ENCODE results near the gene PCSK2.

Gene PCSK2

DNA sequence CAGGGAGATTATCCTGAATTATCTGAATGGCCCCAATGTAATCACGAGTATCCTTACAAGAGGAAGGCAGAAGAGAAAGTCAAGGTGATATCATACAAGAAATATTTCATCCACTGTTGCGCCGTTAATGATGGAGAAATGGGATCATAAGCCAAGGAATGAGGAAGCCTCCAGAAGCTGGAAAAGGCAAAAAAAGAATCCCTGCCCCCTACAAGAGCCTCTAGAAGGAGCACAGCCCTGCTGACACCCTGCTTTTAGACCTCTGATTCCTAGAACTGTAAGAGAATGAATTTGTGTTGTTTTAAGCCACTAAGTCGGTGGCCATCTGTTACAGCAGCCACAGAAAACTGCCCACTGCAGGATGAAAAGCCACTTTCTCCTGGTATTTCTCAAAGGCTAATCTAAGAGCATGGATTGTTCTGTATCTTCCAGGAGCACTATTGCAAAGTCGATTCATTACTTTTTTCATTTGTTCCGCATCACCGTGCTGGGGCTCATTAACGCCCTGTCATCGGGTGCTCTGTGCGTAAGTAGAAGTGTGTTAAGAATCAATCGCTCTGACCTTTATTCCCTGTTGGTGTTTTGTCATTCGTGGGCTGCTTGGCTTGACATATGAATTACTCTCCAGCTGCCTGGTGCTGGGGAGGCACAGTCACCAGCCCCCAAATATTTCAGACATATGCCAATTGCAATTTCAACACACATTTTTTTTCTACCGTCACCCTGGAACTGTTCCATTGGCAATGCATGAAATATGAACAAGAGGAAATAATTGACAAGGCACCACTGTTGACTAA lies 117.0 kb downstream of the PCSK2 start:
- DNase-seq = peak; percentile 10

DNA sequence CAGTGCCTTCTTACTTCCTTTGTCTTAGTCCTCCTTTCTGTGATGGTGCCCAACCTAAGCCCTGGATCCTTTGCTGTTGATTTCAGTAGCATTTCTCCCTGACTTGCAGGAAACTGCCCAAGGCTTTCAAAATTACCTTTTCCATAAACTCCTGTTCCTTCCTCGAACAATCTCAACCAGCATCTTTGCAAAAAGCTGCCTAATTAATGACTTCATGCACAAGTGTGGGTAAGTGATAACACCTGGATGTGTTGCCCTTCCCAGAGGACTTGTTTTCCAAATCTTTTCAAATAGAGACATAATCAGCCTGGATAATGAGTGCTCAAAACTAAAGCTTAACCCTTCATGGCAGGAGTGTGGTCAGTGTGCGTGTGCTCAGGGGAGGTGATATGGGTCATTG lies 118.0 kb downstream of the PCSK2 start:
- DNase-seq = peak; percentile 4

DNA sequence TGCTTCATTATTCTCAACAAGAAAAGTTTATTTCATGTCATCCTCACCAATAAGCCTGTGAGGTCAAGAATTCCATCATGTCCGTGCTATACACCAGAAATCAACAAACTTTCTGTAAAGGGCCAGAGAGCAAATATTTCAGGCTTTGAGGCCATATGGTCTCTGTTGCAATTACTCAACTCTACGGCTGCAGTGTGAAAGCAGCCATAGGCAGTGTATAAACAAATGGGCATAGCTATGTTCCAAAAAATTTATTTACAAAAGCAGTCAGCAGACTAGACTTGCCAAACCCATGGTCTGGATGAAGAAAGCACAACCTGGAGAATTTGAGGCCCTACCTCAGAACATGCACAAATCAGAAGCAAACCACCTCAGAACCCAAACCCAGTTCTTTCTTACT lies 118.5 kb downstream of the PCSK2 start:
- peak; percentile 19 for DNase-seq

DNA sequence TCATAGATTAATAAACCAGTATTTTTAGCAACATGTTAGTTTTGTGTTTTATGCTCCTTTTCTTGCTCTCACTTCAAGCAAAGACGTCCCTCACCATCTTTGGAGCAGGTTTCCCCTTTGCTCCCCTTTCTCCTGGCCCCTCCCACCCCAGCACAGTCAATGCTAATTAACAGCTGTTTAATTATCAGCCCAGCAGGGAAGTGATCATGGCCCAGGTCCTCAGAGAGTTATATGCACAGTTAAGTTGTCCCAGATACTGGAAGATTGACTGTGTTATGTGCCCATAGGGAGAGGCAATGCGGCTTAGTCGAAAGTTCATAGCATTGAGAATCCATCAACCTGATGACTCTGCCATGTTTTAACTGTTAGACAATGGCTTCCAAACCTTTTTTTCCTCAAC lies 123.5 kb downstream of the PCSK2 start:
- no peak for DNase-seq

DNA sequence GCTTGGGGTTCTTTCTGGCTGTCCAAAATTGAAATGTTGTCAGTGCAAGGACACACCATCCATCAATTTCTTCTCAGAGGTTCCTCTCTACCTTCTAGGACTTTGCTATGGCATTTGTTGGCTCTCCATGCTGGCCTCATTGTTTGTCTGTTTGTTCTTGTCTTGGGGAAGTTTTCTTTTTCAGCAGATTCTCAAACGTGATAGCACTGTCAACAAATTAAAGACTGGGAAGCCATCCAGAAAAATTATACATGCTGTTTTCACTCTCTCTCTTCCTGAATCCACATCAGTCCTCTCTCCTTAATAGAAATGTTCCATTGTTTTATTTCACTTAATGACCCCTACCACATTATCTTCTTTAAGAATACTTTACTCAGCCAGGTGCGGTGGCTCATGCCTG lies 130.4 kb downstream of the PCSK2 start:
- DNase-seq = no peak

DNA sequence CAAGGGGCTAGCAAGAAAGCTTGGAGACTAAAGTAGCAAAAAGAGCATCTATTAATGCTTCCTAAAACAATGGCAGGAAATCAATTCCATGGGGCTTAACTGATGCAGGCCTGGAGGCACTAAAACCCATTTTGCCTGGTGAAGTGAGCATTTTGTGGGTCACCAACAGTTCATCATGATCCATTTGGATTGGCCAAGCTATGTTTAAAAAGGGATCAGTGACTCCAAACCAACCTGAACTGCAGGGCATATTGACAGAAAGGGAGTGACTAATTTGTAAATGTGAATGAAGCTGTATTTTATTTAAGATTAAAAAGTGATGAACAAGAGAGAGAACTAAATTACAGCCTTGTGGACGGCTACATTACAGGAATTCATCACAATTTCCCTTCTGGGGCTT lies 132.0 kb downstream of the PCSK2 start:
- peak; percentile 9 for DNase-seq

DNA sequence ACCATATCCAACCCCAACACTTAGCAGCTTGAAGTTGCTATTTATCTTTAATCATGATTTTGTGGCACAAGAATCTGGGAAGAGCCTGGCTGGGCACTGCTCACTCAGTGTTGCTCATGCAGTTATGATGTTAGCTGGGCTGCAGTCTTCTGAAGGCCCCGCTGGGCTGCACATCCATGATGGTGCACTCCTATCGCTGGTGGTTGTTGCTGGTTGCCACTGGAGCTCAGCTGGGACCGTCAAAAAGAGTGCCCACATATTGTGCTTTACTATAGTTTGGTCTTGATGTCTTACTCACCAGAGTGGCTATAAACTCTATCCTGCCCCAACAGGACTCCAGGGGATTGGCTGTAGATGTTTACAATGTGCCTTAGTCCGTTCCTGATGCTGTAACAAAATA lies 137.8 kb downstream of the PCSK2 start:
- no peak for DNase-seq

DNA sequence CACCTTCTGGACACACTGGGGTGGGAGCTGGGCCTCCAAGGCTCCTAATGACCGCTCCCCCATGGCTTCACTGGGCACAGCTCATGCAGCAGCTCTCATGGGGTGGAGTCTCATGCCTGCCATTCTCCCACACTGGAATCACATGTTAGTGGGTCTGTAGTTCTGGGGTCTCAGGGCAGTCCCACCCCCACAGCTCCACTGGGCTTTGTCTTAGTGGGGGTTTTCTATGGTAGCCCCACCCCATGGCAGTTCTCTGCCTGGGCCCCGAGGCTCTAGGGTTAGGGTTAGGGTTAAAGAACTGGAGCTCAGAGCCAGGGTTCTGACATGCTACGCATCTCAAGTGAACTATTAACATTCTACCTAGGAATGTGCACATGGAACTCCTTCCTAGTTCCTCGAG lies 139.0 kb downstream of the PCSK2 start:
- no peak for DNase-seq

DNA sequence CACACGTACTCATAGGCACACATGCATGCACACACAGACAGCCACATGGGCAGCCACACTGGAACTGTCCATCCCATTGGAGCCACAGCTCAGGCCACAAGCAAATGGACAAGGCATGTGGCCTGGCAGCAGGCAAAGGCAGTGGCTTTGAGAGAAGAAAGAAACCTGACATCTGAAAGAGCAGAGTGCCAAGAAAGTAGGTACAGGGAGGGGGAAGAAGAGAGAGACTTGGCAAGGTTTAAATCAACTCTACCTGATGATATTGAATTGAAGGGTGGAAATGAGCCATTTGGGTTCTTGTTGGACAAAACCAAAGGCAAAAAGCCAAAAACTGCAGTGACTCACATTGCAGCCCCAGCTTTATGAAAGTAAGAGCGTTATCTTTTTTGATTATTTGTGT lies 142.7 kb downstream of the PCSK2 start:
- no peak for DNase-seq

DNA sequence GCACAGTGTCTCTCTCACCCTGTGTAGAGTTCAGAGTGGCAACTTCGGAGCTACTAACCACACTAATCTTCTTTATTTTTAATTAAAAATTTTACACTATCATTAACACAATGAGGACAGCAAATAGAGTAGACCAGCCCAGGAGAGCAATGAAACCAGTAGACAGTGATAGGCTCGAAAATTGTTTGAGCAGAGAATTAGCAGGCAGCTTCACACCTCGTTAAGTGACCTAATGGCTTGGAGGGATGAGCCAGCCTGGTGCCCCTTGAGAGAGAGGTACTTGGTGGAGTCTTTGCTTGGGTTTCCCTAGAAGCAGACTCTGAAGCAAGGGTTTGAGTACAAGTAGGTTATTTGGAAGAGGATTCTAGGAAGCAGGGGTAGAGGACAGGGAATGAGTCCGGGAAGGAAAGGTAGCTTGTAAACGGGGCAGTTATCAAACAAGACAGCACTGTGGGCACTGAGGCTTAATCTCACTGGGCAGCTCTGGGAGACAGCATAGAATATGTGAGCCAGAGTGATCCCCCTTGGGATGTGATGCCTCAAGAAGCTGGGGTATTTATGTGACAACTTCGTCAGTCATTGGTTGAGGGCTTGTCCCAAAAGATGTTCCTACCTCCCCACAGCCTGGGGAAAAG lies 146.1 kb downstream of the PCSK2 start:
- no peak for DNase-seq

DNA sequence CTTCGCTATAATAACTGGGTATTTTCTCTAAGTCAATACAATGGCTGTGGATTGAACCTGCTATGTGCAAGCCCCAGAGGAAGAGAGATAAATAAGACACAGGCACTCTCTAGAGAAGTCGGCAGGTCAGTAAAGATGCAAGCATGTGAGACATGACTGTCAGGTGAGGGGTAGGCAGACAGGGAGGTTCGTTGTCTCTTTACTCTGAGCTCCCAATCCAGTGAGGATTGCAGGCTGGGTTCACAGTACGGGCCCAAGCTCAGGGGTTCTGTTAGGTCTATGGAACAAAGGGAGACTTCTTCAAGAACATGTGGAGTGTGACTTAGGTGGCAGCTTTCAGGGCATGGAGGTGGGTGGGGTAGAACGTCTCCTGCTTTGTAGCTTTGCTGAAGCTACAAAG lies 147.2 kb downstream of the PCSK2 start:
- no peak for DNase-seq

DNA sequence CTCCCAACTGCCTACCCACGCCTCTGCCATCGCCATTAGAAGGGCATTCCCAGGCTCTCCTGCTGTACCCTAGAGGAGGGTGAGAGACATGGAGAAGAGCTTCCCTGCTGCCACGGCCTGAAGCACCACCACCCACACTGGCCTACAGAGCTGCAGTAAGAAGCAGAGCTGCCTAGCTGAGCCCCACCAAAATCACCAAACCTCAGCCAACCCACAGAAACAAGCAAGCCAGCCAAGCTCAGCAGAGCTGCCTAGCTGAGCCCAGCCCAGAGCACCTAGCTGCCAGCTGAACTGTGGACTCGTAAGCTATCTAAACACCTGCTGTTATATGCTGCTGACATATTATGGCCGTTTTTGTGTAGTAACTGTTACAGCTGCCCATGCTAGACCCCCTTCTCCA lies 149.2 kb downstream of the PCSK2 start:
- no peak for DNase-seq

DNA sequence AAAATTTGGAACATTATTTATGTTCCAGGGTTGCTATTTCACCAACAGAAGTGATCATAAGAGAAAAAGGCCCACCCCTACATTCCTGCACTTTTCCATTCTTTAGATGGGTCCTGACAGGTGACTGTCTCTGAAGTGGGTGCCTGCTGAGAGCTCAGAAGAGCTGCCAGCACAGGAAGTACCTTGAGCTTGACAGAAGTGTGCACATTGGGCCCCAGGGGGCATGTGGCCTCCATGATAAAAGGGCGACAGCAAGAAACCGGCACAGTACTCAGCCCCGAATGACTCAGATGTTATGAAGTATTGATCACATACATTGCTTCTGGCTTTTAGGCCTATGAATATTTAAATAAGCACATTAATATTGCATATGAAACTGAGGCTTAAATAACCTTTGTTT lies 150.4 kb downstream of the PCSK2 start:
- DNase-seq = no peak

DNA sequence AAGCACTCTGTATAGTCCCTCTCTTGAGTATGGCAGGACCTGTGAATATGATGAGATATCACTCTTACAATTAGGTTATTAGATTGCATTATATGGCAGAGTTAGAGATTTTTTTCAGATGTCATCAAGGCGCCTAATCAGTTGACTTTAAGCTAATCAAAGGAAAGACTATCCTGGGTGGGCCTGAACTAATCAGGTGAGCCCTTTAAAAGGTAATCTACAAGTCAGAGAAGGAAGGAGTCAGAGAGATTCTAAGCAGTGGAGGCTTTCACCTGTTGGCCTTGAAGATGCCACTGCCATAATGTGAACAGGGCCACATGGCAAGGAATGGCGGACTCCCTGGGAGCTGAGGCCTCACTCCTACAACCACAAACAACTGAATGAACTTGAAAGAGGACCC lies 152.8 kb downstream of the PCSK2 start:
- no peak for DNase-seq

DNA sequence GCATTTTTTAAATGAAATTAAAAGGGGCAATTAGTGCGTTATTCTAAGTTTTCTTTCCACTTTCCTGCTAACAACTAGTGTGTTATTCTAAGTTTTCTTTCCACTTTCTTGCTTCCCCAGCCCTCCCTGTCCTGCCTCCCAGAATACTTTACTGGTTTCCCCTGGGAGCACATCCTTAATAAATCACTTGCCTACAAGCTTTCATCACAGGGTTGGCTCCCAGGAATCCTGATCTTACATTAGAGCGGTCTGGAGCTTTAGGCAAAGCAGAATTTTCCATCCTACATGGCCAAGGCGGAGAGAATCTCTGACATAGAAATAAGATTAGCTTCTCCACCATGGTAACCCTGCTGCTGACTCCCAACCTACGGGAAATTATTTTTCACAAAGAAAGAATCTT lies 154.0 kb downstream of the PCSK2 start:
- DNase-seq = no peak

DNA sequence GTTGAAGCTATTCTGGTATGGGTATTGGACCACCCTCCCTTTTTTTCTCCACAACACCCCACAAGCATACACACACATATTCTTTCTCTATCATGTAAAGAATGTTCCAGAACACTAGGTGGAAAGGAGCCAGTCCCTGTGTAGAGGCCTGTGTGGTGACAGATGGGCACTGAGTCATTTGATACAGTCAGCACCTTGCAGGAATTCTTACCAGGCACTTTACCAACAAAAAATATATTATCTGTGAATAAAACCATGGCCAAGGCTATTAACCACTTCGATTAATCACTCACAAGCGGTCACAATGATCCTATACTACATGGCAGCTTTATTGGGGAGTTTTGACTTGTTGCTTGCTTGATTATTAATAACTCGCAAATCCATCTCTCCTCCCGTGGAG lies 154.9 kb downstream of the PCSK2 start:
- DNase-seq = no peak

DNA sequence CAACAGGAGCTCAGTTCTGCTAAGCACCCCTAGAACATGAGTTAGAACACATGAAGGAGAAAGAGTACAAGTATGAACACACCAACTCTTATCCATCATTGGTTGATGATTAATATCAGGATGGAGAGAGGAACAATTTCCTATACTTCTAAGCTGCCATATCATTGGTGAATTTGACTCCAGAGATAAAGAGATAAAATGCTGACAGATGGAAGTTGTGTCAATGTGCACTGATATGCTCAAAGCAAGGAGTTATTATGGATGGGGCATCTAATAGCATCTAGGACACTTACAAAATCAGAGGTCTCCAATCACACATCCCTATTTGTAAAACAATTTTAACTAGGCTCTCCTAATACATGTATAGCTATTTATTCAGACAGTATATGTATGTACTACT lies 159.0 kb downstream of the PCSK2 start:
- no peak for DNase-seq

DNA sequence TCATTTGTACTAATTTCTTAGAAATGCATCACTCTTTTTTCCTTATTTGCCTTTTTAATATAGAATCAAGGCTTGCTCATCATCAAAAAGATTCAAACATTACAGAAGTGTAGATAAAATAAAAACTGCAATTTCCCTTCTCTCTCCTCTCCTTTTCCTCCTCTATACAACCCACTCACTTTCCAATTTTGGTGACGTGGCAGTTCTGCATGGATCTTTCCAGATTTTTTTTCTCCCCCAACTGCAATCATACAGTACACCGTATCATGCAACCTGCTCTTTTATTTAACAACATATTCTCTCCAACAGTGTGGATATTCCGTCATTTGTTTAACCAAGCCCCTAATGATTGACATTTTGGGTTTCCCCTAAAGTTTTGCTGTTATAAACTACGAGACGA lies 163.8 kb downstream of the PCSK2 start:
- DNase-seq = no peak

DNA sequence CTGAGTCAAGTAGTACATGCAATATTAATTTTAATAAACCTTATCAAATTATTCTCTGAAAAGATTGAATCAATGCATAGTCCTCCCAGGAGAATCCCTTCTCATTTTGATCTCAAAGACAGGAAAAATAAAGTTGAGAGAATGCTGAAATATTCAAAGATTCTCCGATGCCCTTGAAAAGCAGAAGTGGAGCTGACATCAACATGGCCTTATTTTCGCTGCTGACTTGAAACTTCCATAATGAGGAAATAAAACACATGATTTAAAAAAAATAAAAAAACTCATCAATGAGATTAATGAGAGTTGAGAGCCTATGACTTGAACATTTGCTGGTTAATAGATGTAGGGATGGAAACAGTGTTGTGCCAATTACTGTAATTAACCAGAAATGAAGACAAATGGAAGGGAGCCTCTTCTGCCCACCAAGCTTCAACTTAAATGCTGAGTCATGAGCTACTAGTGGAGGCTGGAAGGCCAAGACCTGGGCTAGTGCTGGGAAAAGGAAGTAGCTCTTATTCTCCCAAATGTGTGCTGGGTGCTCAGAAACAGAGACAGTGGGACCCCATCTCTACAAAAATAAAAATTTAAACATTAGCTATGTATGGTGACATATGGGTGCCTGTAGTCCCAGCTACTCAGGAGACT lies 164.4 kb downstream of the PCSK2 start:
- DNase-seq = no peak

DNA sequence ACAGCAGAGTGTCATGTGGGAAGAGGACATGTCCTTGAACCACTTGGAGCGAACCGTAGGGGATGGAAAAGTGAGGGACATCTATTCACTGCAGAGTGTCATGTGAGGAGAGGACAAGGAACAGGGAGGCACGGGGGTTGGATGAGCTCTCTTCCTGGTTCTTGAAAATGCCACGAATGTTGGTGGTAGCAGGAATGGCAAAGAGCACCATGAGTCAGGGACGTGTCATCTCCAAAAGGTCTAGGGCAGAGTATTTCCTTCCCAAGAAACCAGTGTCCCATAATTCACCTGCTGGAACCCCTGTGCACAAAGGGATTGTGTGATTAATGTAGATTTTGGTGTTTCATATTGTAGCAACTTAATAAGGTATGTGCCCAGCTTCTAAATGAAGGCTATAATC lies 167.6 kb downstream of the PCSK2 start:
- DNase-seq = no peak

DNA sequence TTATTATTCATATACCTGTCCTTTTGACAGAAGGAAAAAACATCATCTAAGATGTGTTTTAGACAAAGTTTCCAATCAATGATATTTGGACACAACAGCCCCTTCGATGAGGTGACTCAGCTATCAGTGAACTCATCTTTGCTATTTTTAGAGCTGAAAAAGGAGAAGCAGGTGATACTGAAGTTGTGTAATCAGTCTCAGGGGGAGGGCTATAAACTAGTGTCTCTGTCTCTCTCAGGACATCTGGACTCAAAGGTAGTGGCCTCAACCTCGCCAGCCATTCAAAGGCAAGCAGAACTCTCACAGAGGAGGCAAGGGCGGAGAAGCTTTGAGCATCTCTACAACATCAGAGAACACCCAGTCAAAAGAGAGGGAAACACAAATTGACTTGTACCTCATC lies 168.9 kb downstream of the PCSK2 start:
- no peak for DNase-seq

DNA sequence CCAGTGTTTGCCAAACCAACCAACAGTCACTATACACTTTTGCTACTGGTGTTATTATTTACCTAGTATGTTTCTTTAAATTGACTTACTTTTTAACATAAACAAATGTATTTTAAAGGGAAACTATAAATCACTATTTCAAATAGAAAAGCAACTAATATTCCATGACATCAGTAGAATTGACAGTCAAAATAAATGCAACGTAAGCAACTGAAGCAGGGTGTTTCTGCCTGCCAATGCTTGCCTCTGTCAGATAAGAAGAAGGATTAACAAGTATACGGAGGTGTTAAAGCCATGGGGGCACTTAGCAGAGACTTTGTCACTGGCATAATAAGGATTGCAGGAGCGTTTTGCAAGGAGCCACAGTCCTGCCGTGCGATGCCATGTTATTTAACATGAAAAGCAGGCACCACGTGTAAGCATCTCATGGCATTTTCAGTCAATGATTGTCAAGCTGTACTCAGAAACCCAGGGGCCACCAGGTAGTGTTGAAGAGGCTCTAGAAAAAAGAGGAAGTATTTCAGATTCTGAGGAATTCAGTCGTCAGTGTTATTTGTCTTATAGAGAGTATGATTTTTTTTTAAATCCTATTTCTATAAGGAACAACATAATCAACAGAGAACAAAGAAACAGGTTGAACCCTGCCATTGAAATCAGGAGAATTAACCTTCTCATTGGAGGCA lies 172.6 kb downstream of the PCSK2 start:
- DNase-seq = no peak

DNA sequence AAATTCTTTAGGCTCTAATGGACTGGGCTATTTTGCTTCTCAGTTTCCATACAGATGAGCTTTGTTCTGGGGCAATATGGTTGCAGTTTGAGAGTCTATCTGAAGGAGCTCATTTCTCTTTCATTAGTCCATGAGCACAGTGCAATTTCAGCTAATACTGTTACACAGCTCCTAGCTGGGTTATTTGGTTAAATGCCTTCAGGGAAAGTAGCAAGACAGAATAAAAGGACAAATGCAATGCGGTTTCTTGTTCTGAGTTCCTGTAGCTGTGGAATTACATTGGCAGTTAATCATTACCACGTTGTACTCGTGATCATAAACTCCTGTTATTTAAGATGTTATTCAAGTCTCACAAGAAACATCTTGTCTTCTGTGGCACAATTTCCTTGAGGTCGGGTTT lies 176.6 kb downstream of the PCSK2 start:
- DNase-seq = no peak

DNA sequence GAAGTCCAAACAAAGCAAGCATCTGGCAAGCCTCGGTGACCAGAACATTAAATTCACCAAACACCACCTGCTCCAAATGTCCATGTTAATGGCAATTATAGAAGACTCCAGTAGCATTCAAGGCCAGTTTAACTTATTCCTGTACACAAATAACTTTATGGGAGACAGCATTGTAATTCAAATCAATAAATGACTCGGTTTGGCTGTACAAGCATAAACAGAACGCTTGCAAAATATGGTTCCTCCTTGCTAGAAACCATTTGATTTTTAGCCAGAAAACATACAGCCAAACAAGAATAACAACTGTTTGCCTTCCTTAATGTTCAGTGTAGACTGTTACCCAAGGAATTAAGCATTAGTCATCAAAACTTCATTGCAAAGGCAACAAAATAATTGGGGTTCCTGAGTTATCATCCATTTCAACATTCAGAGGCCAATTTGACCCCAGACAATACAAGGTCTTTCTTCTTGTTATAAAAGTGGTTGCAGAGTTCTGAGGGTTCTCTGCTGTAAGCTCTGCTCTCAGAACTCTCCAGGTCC lies 179.3 kb downstream of the PCSK2 start:
- DNase-seq = no peak
